HG03066 (cell line): ENCODE data around the gene ARID5A.
"Not testable (repeated sequence)": the region's sequence is repeated elsewhere in the genome, so short reads cannot be mapped to it uniquely, and the experiment has no call there.

Experiments
- ATAC-seq: cut with Tn5 transposase; IDR thresholded peaks from one replicate; pipeline ENCODE4 v1.9.1; 2021; ENCODE audit warnings: low read depth; ENCODE audit not compliant: unreplicated experiment

ARID5A gene

DNA sequence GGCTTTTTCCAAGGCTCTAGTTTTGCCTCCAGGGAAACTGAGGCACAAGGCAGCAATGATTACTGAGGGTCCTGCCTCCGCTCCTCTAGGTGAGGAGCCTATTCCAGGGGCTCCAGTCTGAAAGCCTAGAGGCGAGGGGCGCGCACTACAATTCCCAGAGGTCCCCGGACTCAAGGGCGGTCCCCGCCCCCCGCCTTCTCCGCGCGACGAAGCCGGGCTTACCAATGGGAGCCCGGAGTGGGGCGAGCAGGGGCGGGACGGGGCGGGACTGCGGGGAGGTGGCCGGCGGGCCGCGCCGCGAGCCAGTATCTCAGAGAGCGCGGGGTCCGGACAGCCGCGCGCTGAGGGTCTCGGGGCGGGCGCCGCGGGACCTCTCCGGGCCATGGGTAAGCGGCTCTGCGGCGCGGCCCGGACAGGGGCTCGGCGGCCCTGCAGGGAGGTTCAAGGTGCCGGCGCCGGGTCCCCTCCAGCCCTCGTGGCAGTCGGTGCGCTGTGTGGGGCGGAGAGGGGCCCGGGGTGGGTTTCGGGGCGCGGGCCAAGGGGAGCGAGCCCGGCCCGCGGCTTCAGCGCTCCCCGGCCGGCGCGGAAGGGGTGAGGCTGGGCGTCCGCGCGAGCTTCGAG, at the start of gene ARID5A:
Gene ARID5A (plus strand): TSS at position 308 of the 621 bp plus-strand sequence. CDS start 75 bp downstream, at position 383.
- peak; percentile 38 for ATAC-seq

DNA sequence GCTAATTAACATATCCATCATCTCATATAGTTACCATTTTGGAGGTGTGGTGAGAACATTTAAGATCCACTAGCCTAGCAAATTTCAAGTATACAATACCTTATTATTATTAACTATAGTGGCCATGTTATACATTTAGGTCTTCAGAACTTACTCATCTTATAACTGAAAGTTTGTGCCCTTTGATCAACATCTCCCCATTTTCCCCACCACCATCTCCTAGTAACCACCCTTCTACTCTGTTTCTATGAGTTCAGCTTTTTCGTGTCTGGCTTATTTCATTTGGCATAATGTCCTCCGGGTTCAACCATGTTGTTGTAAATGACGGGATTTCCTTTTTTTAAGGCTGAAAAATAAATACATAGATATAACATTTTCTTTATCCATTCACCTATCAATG, 47.3 kb upstream of the ARID5A start:
- ATAC-seq, result no peak

DNA sequence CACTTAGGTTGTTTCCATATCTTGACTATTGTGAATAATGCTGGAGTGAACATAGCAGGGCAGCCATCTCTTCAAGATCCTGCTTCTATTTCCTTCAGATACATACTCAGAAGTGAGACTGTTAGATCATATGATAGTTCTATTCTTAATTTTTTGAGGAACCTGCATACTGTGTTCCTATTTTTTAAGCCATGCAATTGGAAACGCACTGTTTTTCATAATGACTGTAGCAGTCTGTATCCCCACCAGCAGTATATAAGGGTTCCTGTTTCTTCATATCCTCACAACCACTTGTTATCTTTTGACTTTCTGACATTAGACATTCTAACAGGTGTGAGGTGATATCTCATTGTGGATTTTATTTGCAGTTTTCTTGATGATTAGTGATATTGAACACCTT, 46.9 kb upstream of the ARID5A start:
- ATAC-seq, result no peak

DNA sequence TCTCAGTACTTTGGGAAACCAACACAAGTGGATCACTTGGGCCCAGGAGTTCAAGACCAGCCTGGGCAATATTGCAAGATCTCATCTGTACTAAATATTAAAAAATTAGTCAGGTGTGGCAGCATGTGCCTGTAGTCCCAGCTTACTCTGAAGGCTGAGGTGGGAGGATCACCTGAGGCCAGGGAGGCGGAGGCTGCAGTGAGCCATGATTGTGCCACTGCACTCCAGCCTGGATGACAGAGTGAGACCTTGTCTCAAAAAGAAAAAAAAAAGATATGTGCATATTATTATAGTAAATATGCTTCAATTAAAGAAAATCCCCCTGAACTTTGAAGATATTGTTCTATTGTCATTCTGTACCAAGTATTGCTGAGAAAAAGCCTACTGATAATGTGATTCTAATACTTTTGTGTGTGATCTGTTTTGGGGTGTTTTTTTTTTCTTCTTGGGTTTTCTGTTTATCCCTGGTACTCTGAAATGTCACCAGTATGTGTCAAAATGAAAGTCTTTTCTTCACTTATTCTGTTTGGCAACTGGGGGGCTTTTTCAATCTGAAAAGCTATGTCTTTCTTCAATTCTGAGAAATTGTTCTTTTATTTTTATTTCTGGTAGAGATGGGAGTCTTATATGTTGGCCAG, 44.6 kb upstream of the ARID5A start:
- ATAC-seq, result no peak

GRCh38 chr2:96493072-96493471, 43.5 kb upstream of the ARID5A start:
- ATAC-seq, result no peak

DNA sequence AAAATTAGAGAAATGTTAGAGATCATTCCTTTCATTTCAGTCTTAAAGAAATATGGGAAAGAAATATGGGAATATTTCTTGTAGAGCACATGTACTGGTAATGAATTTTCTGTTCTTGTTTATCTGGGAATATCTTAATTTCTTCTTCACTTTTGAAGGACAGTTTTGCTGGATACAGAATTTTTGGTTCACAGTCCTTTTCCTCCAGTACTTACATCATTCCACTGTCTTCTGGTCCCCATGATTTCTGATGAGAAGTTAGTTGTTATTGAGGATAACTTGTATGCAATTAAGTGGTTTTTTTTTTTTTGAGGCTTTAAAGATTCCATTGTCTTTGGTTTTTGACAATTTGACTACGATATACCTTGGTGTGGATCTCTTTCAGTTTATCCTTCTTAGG, 42.4 kb upstream of the ARID5A start:
- no peak for ATAC-seq

DNA sequence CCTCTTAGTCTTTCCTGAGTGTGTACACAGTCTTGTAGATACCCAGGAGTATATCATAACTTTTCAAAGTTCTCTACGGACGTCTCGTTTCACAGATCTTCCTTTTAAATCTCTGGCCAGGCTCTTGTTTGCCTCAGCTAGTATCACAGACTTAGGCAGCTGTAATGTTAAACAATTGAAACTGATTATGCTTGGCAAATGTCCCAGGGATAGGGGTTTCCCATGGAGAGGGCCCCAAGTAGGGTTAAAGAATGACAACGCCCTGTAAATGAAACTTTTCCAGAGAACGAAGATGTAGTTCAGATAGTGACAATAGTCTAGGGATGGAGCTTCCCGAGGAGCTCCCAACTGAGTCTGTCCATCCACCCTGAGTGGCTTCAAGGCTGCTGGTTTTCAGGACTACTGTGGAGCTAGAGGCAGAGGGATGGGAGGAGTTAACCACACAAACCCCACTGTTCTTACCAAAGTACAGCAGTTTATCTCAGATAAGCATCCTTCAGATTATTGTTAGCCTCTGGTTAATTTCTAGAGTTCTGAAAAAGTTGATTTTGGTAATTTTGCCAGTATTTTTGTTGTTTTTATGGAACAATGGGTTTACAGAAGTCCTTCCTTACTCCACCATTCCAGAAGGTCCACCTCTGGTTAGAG, 40.4 kb upstream of the ARID5A start:
- ATAC-seq, result no peak

DNA sequence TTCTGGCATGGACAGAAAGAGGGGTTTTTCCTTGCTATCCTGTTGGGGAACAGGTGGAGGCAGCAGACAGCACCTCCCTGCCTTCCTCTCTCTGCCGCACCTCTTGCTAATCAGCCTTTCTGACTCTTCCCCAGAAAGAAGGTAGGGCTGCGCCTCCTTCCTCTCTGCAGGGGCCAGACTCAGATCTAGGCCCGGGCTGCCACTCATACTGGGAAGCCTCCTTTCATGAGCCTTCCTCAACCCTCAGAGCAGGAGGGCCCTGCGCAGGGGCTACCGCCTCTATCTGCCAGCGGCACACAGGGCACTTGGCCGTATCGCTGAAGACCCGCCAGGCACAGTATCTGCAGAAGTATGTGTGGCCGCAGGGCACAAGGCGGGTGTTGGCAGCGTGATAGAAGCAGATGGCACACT, 38.5 kb upstream of the ARID5A start:
- ATAC-seq, result no peak

DNA sequence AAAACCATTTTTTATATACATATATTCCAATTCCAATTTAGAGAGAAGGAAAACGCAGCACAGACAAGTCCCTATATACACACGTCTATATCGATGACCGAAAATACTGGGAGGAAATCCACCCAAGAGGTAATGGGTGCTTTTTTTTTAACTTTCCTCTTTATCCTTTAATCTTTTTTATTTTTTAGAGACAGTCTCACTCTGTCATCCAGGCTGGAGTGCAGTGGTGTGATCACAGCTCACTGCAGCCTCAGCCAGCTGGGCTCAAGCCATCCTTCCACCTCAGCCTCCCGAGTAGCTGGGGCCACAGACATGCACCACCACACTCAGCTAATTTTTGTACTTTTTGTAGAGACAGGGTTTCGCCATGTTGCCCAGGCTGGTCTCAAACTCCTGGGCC, 37.9 kb upstream of the ARID5A start:
- not testable (repeated sequence) for ATAC-seq

GRCh38 chr2:96499061-96499960, 37.2 kb upstream of the ARID5A start:
- no peak for ATAC-seq

DNA sequence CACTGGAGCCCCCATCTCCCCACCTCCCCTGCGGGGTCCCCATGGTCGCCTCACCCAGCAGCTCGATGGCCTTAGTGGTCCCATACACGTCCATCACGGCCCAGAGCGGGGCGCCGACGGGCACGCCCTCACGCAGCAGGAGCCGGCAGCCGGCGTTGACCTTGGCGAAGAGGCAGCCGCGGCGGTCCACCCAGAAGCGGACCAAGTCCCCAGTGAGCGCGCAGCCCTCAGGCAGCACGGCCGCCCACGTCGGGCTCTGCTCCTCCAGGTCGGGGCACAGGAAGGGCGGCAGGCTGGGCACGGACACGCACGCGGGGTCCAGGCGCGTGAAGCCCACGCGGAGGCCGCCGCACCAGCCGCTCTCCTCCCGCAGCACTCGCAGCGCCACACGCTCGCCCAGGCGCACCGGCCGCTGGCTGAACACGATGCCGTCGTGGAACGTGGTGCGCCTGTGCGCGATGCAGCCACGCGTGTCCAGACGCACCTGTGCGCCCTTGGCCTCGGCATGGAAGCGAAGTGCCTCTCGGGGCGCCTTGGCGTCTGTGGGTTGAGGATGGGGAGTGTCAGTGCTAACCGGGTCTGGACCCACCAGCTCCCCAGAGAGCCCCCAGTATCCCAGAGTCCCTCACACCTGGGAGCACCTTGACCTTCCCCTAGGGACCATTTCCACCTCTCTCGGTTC, 36.0 kb upstream of the ARID5A start:
- ATAC-seq, result no peak

DNA sequence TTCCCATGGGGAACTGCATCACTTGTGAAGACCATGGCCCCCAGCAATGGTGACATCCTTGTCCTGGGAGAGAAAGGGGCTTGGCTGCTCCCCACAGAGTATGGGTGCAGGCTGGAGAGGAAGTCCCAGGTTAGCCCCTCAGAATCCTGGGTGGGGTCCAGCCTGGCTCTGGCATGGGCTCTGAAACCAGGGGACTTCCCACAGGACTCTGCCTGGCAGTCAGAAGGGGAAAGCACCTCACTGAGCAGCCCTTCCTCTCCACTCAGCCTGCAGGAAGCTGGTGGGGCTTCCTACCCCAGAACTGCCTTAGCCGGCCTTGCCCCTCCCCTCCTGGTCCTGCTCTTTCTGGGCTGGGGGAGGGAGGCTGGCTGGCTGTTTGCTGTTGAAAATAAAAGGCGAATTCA, 35.1 kb upstream of the ARID5A start:
- no peak for ATAC-seq

DNA sequence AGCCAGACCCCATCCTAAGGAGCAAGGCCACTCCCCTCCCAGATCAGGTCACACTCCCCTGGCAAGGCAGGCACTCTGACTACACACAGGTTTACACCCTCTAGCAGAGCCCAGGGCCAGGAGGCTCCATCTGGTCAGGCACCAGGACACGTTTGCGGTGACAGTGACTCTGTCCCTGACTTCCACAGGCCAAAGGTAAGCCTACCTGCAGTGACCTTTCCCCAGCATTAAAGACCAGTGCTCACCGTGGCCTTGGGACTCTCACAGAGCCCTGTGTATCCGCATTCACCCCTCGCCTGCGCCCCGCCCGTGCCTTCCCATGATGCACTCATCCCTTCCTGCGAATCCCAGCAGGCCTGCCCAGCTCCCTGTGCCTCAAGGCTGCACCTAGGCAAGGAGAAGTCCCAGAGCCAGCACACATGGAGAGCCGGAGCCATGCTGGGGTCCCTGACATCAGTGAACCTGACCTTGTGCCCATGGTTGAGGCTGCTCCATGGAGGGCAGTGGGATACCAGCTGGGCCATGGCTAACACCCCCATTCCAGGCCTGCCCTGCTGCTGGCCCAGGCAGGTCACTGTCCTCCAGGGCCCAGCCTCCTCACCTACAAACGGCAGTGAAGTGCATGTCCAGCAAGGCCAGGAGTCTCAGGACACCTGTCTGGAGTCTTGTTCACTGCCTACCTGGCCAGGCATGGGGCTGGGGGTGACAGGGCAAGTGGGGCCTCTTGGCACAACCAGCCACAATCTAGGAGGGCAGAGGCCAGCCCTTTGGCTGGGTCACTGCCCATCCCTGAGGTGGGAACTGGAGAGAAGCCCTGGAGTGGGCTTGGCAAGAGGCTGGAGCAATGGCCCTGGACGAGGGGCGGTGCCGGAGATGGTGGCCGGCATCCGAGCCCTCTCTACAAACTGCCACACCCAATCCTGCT, 34.4 kb upstream of the ARID5A start:
- no peak for ATAC-seq

DNA sequence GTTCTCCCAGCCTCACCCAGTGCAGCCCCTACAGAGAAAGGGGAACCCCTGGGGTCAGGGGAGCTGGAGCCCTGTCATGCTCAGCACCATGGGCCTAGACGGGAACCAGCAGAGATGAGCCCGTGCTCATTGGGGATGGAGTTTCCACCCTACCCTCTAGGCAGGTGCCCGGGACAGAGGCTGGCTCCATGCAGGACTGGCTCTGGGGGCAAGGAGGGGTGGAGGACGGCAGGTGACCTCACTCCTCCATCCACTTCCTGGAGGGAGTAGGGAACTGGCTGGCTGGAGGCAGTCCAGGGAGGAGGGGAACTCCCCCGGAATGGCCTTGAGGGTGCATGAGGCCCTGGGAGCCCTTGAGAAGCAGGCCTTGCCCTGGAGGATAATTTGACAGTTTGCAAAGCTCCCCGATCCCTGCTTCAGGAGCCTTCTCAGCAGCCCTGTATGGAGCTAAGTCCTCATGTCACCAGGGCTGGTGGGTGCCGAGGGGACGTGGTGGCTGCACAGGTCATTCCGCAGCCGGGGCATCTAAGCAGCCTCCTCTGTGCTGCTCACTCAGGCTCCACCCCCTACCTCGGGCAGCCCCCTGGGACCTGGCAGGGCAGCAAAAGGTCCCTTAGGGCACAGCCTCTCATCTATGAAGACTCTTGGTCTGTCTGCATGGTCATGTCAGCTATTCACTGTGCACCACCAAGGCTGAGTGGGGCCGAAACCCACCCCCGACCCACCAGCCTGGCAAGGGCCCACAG, 33.5 kb upstream of the ARID5A start:
- no peak for ATAC-seq

- no peak for ATAC-seq
These were observed 32.8 kb upstream of the ARID5A start for GRCh38 chr2:96503637-96504243.

GRCh38 chr2:96505231-96505889, 31.2 kb upstream of the ARID5A start, which contains the start of gene NEURL3:
NEURL3 (minus strand) TSS chr2:96505357; CDS start chr2:96505286, 71 bp downstream.
- ATAC-seq, result no peak

- no peak for ATAC-seq
These were observed 30.3 kb upstream of the ARID5A start for GRCh38 chr2:96506016-96506906.
